GM18508 (cell line): ENCODE results near the gene FZD2.

Source experiments
- ATAC-seq: cut with Tn5 transposase; IDR thresholded peaks from one replicate; pipeline ENCODE4 v1.9.1; 2021; ENCODE audit warnings: moderate number of reproducible peaks; ENCODE audit not compliant: insufficient read depth, unreplicated experiment

Gene FZD2

GRCh38 chr17:44604768-44605485 is 47.6 kb downstream of the FZD2 start:
- no peak for ATAC-seq

- no peak for ATAC-seq
These were observed 49.4 kb downstream of the FZD2 start for GRCh38 chr17:44606658-44607057.

DNA sequence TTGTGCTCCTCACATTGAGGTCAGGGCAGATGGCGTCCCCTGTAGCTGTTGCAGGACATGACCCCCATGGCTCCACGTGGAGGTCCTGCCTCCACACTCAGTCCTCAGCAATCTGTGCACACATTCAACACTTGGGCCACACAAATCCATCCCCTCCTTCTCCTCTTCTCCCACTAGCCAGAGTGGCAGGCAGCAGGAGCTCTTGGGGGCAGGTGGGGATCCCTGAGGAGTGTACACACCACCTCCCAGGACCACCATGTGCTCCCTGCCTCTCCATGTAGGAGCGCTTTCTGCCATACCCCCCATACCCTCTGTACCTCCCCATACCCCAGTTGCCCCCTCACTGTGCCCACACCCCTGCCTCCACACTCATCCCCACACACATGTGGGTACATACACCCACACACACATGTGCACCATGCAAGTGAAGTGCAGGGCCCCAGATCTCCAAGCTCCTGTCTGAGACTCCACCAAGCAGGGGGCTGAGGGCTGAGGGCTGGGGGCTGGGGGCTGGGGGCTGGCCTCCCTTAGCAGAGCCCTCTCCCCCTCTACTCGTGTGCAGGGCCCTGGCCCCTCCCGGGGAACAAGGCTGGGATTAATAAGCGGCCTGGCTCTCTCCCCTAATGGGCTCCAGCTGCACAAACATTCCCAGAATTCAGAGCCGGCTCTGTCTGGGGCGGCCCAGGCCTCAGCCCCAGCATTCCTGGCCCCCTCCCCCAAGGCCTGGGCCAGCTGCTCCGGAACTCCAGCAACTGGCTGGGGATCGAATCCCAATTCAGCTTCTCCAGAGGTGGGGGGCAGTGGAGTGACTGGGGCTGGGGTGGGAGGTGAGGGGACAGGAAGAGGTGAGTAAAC is 50.8 kb downstream of the FZD2 start:
- no peak for ATAC-seq

GRCh38 chr17:44608727-44609435 is 51.6 kb downstream of the FZD2 start:
- no peak for ATAC-seq

DNA sequence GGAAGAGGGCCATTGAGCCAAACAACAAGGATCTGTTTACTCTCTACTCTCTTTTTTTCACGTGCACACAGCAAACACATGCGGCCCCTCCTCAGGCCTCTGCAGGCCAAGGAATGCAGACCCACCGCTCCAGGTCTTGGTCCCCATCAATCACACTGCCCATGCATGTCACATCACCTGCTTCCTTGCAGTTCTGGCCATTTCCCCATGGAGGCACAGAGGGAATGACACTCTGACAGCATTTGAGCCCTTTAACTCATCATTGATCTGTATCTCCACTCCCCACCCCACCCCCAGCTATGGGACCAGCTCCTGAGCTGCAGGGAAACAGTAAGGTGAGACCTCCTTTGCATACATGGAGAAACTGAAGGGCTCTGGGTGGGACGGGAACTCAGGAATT is 53.0 kb downstream of the FZD2 start:
- ATAC-seq: no peak
